PC-3 (cell line): ENCODE results near the gene CREBL2. TPM values are rescaled to one million over a fixed set of nuclear protein-coding genes. Genes with fewer than 3 reads are reported as not detected.

Source experiments
- ATAC-seq: fragments of 200-7000 bp; cut with Tn5 transposase; 2 replicates; pipeline ENCODE4 v1.9.1; 2020; ENCODE audit warnings: mild to moderate bottlenecking, moderate library complexity
- BruUV-seq: library from RNA; stranded (reverse); fragments of 400-500 nt; replicated peaks from 2 replicates; lab custom pipeline; 2021; lab: Mats Ljungman, UMichigan
- CTCF ChIA-PET: fragments of 300-600 bp; sonication (Branson Sonifier 250); formaldehyde crosslinking; loops from one replicate; lab custom pipeline; 2022; ENCODE audit warnings: antibody characterized with exemption; lab: Charles Lee
- POLR2A ChIA-PET: fragments of 300-600 bp; sonication (Branson Sonifier 250); formaldehyde crosslinking; loops from one replicate; lab custom pipeline; 2022; ENCODE audit warnings: antibody characterized with exemption; ENCODE audit not compliant: unreplicated experiment; lab: Charles Lee
- DNase-seq: peaks from one replicate; pipeline ENCODE4 v3.0.0-alpha.2; 2015
- H2AFZ ChIP-seq: fragments of 300-600 bp; sonication (generic); 2 replicates; pipeline ENCODE4 v1.6.0; 2016; ENCODE audit warnings: antibody characterized with exemption, low read length
- H3F3A ChIP-seq: fragments of 300-600 bp; sonication (generic); one replicate; pipeline ENCODE4 v1.6.0; 2017; ENCODE audit warnings: antibody characterized with exemption, low read length, control low read depth, mild to moderate bottlenecking; ENCODE audit not compliant: unreplicated experiment
- H3K27ac ChIP-seq: fragments of 300-600 bp; sonication (generic); 2 replicates; pipeline ENCODE4 v1.5.1; 2016; ENCODE audit warnings: mild to moderate bottlenecking, low read length
- H3K27me3 ChIP-seq: fragments of 300-600 bp; sonication (generic); 2 replicates; pipeline ENCODE4 v1.6.1; 2016; ENCODE audit warnings: low read length, mixed read lengths
- H3K36me3 ChIP-seq: fragments of 300-600 bp; sonication (generic); 2 replicates; pipeline ENCODE4 v1.6.1; 2016; ENCODE audit warnings: low read depth, mixed run types, low read length, mixed read lengths
- H3K4me1 ChIP-seq: fragments of 300-600 bp; sonication (generic); 2 replicates; pipeline ENCODE4 v1.5.1; 2016; ENCODE audit warnings: low read length; ENCODE audit not compliant: insufficient read depth
- H3K4me2 ChIP-seq: fragments of 300-600 bp; sonication (generic); 2 replicates; pipeline ENCODE4 v1.6.0; 2016; ENCODE audit warnings: low read length
- H3K4me3 ChIP-seq: fragments of 300-600 bp; sonication (generic); 2 replicates; pipeline ENCODE4 v1.5.1; 2016; ENCODE audit warnings: mild to moderate bottlenecking, low read length, mixed read lengths
- H3K79me2 ChIP-seq: fragments of 300-600 bp; sonication (generic); 2 replicates; pipeline ENCODE4 v1.6.1; 2017; ENCODE audit warnings: low read length, mixed read lengths
- H3K9ac ChIP-seq: fragments of 300-600 bp; sonication (generic); 2 replicates; pipeline ENCODE4 v1.6.0; 2016; ENCODE audit warnings: mild to moderate bottlenecking, low read length
- H3K9me2 ChIP-seq: fragments of 300-600 bp; sonication (generic); replicated peaks from 2 replicates; pipeline ENCODE4 v1.6.1; 2016; ENCODE audit warnings: mixed run types, low read length, mixed read lengths
- H3K9me3 ChIP-seq: fragments of 300-600 bp; sonication (generic); 2 replicates; pipeline ENCODE4 v1.6.1; 2016; ENCODE audit warnings: low read length, mixed read lengths
- H4K20me1 ChIP-seq: fragments of 300-600 bp; sonication (generic); 2 replicates; pipeline ENCODE4 v1.6.1; 2016; ENCODE audit warnings: low read length, mixed read lengths
- EZH2 ChIP-seq: fragments of 300-600 bp; sonication (generic); IDR thresholded peaks from one replicate; pipeline ENCODE4 v1.6.1; 2017; ENCODE audit warnings: antibody characterized with exemption, mild to moderate bottlenecking, low read length; ENCODE audit not compliant: unreplicated experiment
- EZH2phosphoT487 ChIP-seq: fragments of 300-600 bp; sonication (generic); IDR thresholded peaks from 2 replicates; pipeline ENCODE4 v1.6.1; 2018; ENCODE audit warnings: mild to moderate bottlenecking, antibody characterized with exemption, low read length, borderline replicate concordance
- intact Hi-C: fragments of 100-400 bp; cut with micrococcal nuclease; formaldehyde crosslinking; loops from 2 replicates; pipeline ENCODE4 v1.9.0; 2023
- total RNA-seq: library from RNA; depleted of rRNA; stranded (reverse); fragments of >200 nt; gene quantifications from 2 replicates; pipeline ENCODE4 v1.2.3, GENCODE V29; 2014
- TF ChIP-seq, protein P1 (sequence below): fragments of 300-600 bp; sonication (generic); conservative IDR thresholded peaks from 2 replicates; pipeline ENCODE4 v1.5.1; 2017; ENCODE audit warnings: antibody characterized with exemption, low read depth, mild to moderate bottlenecking, low read length

Gene CREBL2
- total RNA-seq, 1 experiment from 2014 or later = 14.2 TPM

DNA sequence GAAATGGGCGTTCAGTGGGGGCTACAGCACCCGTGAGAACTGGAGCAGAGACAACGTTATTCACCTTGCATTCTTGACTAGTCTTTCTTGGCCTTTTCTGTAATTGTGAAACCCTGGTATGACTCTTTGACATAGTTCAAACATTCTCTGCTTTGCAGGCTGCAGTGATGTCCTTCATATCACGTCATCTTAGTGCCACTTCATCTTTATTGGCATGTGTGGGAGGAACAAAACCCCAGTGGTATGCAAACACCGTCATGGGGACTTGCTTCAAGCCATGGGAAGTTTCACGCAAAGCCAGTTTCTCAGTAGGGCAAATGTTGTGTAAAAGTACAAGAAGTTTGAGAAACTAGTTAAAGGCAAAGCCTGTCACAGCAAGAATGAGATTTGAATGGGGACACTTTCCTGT is 28.8 kb upstream of the CREBL2 start:
- ATAC-seq (peak; percentile 71), DNase-seq (peak; percentile 91)
- Histone ChIP-seq H3K4me1 (peaks cover 65% of the 10 kb centered on the region), H3K4me3 (no peak overlapping the region), H2AFZ (no peak overlapping the region), H3F3A (no peaks in the 10 kb centered on the region), H3K36me3 (no peaks in the 10 kb centered on the region), H4K20me1 (no peaks in the 10 kb centered on the region), H3K79me2 (no peaks in the 10 kb centered on the region), H3K9me2 (no peaks in the 10 kb centered on the region), H3K4me2 (peak overlapping the region; percentile 63), H3K9me3 (no peaks in the 10 kb centered on the region), H3K27me3 (no peaks in the 10 kb centered on the region), H3K9ac (peak overlapping the region; percentile 96), H3K27ac (peak overlapping the region; percentile 100)
- CTCF ChIA-PET = no interaction called here
- intact Hi-C loops = no loop called here
- BruUV-seq = no TSS peak
- TF ChIP-seq EZH2phosphoT487 (no peak), EZH2 (no peak)
- TF ChIP-seq, protein P1, sequence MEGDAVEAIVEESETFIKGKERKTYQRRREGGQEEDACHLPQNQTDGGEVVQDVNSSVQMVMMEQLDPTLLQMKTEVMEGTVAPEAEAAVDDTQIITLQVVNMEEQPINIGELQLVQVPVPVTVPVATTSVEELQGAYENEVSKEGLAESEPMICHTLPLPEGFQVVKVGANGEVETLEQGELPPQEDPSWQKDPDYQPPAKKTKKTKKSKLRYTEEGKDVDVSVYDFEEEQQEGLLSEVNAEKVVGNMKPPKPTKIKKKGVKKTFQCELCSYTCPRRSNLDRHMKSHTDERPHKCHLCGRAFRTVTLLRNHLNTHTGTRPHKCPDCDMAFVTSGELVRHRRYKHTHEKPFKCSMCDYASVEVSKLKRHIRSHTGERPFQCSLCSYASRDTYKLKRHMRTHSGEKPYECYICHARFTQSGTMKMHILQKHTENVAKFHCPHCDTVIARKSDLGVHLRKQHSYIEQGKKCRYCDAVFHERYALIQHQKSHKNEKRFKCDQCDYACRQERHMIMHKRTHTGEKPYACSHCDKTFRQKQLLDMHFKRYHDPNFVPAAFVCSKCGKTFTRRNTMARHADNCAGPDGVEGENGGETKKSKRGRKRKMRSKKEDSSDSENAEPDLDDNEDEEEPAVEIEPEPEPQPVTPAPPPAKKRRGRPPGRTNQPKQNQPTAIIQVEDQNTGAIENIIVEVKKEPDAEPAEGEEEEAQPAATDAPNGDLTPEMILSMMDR = no peak
- POLR2A ChIA-PET = no interaction called here

DNA sequence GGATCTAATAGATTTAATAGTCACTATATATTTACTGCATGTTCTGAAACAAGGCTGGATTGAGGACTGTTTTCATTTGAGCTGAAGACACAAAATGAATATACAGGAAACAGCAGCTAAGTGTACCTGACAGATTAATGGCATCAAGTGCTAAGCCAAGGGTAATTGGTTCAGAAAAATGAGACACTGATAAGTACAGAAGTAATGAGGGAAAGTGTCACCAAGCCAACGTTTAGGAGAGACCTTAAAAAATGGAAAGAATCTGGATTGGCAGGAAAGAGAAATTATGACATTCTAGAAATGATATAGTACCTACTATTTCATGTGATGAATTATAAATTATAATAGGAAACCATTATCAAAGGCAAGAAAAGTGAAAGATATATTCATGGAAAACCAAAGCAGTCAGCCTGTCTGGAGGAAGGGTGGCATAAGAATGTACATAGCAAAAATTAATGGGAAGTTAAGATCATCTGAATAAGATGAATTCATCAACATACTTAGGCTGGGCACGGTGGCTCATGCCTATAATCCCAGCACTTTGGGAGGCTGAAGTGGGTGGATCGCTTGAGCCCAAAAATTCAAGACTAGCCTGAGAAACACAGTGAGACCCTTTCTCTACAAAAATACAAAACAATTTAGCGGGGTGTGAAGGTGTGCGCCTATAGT is 28.0 kb upstream of the CREBL2 start:
- H3K9me2 ChIP-seq = no peaks in the 10 kb centered on the region
- H3K27ac ChIP-seq = peak overlapping the region; percentile 97
- no peaks in the 10 kb centered on the region for H3K36me3 ChIP-seq
- H3K4me1 ChIP-seq = peaks cover 65% of the 10 kb centered on the region
- H3F3A ChIP-seq = no peaks in the 10 kb centered on the region
- DNase-seq (no peak), ATAC-seq (no peak)
- no peak overlapping the region for H3K4me3 ChIP-seq
- TF ChIP-seq, protein P1 = no peak
- TF ChIP-seq EZH2 = no peak
- TF ChIP-seq EZH2phosphoT487 = no peak
- no peaks in the 10 kb centered on the region for H3K9me3 ChIP-seq
- CTCF ChIA-PET = no interaction called here
- H3K79me2 ChIP-seq = no peaks in the 10 kb centered on the region
- H3K27me3 ChIP-seq = no peaks in the 10 kb centered on the region
- H3K4me2 ChIP-seq = peak overlapping the region; percentile 33
- intact Hi-C loops = no loop called here
- BruUV-seq = TSS peak; percentile 81
- H4K20me1 ChIP-seq = no peaks in the 10 kb centered on the region
- peak overlapping the region; percentile 87 for H3K9ac ChIP-seq
- POLR2A ChIA-PET = no interaction called here
- H2AFZ ChIP-seq = no peak overlapping the region

DNA sequence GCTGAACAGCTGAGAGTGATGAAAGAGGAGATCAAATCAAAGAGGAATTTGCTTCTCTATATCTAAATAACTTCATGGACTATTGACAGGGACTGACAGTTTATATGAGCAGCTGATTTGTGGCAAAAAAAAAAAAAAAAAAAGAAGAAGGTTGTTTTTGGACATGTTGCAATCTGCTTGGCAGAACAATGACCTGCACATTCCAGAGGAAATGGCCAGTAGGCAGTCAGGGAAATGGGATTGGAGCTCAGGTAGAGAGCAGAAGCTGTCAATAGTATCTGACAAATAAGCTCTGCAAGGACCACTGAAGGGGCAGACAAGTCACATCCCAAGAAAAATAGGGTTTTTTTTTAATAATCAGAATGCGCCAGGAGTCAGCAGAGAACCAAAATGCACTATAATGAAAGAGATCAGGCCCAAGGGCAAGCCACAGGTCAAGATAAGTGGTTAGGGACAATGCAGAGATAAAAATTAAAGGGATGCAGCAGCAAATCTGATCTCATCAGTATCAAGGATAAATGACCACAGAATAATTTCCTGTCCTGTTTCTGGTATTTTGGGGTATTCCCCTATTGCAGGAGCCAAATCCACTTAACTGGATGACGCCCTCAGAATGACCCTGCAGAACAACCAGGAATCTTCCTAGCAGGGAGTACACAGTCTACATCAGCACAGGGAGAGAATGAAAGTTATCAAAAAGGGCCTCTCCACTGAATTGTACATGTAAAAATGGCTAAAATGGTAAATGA is 26.4 kb upstream of the CREBL2 start:
- Histone ChIP-seq H3K9ac (peak overlapping the region; percentile 87), H3F3A (no peaks in the 10 kb centered on the region), H3K9me3 (no peaks in the 10 kb centered on the region), H3K4me3 (no peak overlapping the region), H3K36me3 (no peaks in the 10 kb centered on the region), H3K4me2 (0 out of 2 replicates have a peak overlapping the region, but pooled peaks have one; percentile 6), H3K79me2 (no peaks in the 10 kb centered on the region), H3K27ac (peak overlapping the region; percentile 97), H4K20me1 (no peaks in the 10 kb centered on the region), H2AFZ (no peak overlapping the region), H3K27me3 (no peaks in the 10 kb centered on the region), H3K4me1 (peaks cover 67% of the 10 kb centered on the region), H3K9me2 (no peaks in the 10 kb centered on the region)
- ChIA-PET CTCF (interaction anchor here (0.7 kb wide), 1 partner anchor 69 kb away, joined by 3 read pairs; no protein-coding TSS in a partner anchor), POLR2A (no interaction called here)
- ATAC-seq = no peak
- TF ChIP-seq, protein P1 = no peak
- TF ChIP-seq EZH2 (no peak), EZH2phosphoT487 (no peak)
- no TSS peak for BruUV-seq
- DNase-seq = peak; percentile 47
- intact Hi-C loops = no loop called here
